HG02571 (cell line): Measurements from ENCODE around the gene GNB5.

Experiments
- ATAC-seq: cut with Tn5 transposase; IDR thresholded peaks from one replicate; pipeline ENCODE4 v1.9.1; 2021; ENCODE audit warnings: mild to moderate bottlenecking, moderate library complexity; ENCODE audit not compliant: unreplicated experiment

GNB5 gene

GRCh38 chr15:52071570-52071969 is 119.6 kb downstream of the GNB5 start:
- no peak for ATAC-seq

GRCh38 chr15:52069559-52069958 is 121.6 kb downstream of the GNB5 start:
- ATAC-seq = no peak

- no peak for ATAC-seq
Observed at GRCh38 chr15:52068004-52068615, 123.1 kb downstream of the GNB5 start.

- ATAC-seq = no peak
Observed at GRCh38 chr15:52067545-52067926, 123.7 kb downstream of the GNB5 start.

- ATAC-seq = no peak
Observed at GRCh38 chr15:52066842-52067544, 124.2 kb downstream of the GNB5 start.
